ENCODE data around the gene PIH1D1.
"Not testable (repeated sequence)": the region's sequence is repeated elsewhere in the genome, so short reads cannot be mapped to it uniquely, and the experiment has no call there.

DNA sequence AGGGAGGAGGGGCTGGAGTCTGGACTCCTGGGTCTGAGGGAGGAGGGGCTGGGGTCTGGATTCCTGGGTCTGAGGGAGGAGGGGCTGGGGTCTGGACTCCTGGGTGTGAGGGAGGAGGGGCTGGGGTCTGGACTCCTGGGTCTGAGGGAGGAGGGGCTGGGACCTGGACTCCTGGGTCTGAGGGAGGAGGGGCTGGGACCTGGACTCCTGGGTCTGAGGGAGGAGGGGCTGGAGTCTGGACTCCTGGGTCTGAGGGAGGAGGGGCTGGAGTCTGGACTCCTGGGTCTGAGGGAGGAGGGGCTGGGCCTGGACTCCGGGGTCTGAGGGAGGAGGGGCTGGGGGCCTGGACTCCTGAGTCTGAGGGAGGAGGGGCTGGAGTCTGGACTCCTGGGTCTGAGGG is 9.5 kb upstream of the PIH1D1 start:
- TF ChIP-seq YY1 (IDR thresholded peaks at IDR 0.05; ENCODE audit: insufficient read depth, insufficient read length); SUZ12 (IDR thresholded peaks at IDR 0.05; ENCODE audit: extremely low read depth, insufficient read depth, insufficient read length); ZNF274 (IDR thresholded peaks at IDR 0.05; ENCODE audit: low read depth, low read length): not testable (repeated sequence)

Measured in NT2/D1 (cell line).